ENCODE results near the gene UBE2D4.
"Not testable (repeated sequence)": the region's sequence is repeated elsewhere in the genome, so short reads cannot be mapped to it uniquely, and the experiment has no call there.

UBE2D4 gene

DNA sequence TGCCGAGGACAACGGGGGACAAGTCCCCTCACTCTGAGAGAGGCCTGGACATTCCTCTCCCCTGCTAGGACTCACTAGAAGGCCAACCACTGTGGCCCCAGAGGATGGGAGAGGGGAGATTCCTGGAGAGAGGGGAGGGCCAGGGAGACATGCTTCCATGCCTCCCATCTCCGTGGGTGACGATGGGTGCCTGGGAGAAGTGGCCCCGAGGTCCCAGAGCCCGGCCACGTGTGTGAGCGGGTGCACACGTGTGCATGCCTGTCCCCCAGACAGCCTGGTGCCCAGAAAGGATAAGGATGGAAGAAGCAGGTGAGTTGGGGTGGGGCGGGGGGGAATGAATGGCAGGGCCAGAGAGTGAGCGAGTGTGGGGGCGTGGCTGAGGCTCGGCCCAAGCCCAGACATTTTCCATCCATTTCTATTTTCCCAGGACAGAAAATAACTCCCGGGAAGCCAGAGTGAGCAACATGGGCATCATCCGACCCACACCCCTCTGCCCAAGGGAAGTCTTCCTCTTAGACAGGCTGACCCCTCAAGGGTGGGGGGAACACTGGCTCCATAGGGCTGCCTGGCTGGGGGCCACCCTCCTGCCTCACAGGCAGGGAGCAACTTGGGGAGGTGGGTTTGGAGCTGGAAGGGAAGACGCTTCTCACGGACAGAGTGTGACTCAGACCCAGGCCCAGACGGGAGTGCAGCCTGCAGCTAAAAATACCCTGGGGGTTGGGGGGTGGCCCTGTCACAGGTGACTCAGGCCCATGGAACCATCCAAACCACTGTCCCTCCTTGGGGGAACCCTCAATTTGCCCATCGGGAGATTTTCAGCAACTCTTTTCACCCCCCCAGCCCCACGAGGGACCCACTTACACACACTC, 42.2 kb downstream of the UBE2D4 start:
- not testable (repeated sequence) for H3K27ac ChIP-seq (ENCODE audit: low read depth, low read length, severe bottlenecking); H3K4me1 ChIP-seq (ENCODE audit: control insufficient read depth, insufficient read depth, low read length, poor library complexity, severe bottlenecking); H3K36me3 ChIP-seq (ENCODE audit: control insufficient read depth, insufficient read depth, low read length); H3K4me3 ChIP-seq (ENCODE audit: extremely low read depth, insufficient read depth, low read length, poor library complexity, severe bottlenecking); H3K9me3 ChIP-seq (ENCODE audit: control insufficient read depth, low read length)
- no CpG with 5 or more reads among the region's 20 CpGs for WGBS, 2 experiments (ENCODE audit: insufficient coverage in 2 of 2)

DNA sequence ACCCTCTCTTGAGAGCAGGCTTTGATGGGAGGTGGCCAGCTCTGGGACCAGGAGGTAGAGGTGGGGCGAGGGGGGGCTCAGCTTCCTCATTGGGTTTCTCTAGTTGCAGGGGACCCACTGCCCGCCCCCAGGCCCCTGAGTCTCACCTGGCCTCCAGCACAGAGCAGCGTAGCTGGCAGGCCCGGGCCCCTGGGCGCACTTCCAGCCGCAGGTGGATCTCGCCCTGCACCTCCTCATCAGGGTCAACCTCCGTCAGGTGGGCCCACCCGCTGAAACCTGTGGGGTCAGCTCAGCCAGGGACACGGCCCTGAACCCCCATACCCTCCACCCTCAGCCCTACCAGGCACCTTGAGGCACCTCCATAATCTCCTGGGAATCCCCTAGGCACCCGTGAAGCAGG, 43.4 kb downstream of the UBE2D4 start:
- H3K27ac ChIP-seq (ENCODE audit: low read depth, low read length, severe bottlenecking); H3K4me3 ChIP-seq (ENCODE audit: extremely low read depth, insufficient read depth, low read length, poor library complexity, severe bottlenecking); H3K9me3 ChIP-seq (ENCODE audit: control insufficient read depth, low read length); H3K4me1 ChIP-seq (ENCODE audit: control insufficient read depth, insufficient read depth, low read length, poor library complexity, severe bottlenecking); H3K36me3 ChIP-seq (ENCODE audit: control insufficient read depth, insufficient read depth, low read length): not testable (repeated sequence)
- WGBS, 2 experiments (ENCODE audit: insufficient coverage in 2 of 2), result 100% methylated on average over 3 of the region's 11 CpGs; no CpG with 5 or more reads in 1 of the 2 experiments

DNA sequence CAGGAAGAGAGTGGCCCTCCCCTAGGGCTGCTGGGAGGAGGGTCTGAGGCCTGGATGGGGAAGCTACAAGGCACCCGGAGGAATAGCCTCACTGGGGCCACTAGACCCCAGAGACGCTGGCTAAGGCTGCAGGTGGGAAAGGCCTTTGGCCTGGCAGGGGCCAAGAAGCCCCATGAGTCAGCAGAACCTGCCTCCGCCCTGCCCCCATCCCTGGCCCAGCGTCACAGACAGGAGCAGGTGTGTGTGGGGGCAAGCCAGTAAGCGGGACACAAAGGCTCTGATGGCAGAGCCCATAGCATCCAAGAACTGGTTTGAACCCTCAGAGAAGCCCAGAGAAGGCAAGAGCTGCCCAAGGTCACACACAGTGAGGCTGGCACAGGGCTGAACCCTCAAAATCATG, 44.5 kb downstream of the UBE2D4 start:
- not testable (repeated sequence) for H3K4me3 ChIP-seq (ENCODE audit: extremely low read depth, insufficient read depth, low read length, poor library complexity, severe bottlenecking); H3K27ac ChIP-seq (ENCODE audit: low read depth, low read length, severe bottlenecking); H3K36me3 ChIP-seq (ENCODE audit: control insufficient read depth, insufficient read depth, low read length); H3K9me3 ChIP-seq (ENCODE audit: control insufficient read depth, low read length); H3K4me1 ChIP-seq (ENCODE audit: control insufficient read depth, insufficient read depth, low read length, poor library complexity, severe bottlenecking)
- WGBS, 2 experiments (ENCODE audit: insufficient coverage in 2 of 2), result 86% methylated on average over 2 of the region's 5 CpGs; no CpG with 5 or more reads in 1 of the 2 experiments

- H3K36me3 ChIP-seq (ENCODE audit: control insufficient read depth, insufficient read depth, low read length); H3K4me3 ChIP-seq (ENCODE audit: extremely low read depth, insufficient read depth, low read length, poor library complexity, severe bottlenecking); H3K27ac ChIP-seq (ENCODE audit: low read depth, low read length, severe bottlenecking); H3K9me3 ChIP-seq (ENCODE audit: control insufficient read depth, low read length); H3K4me1 ChIP-seq (ENCODE audit: control insufficient read depth, insufficient read depth, low read length, poor library complexity, severe bottlenecking): not testable (repeated sequence)
- no CpG with 5 or more reads among the region's 8 CpGs for WGBS, 2 experiments (ENCODE audit: insufficient coverage in 2 of 2)
Observed at GRCh38 chr7:43974033-43974573, 47.9 kb downstream of the UBE2D4 start.

GRCh38 chr7:43974725-43975482, 48.7 kb downstream of the UBE2D4 start:
- H3K36me3 ChIP-seq (ENCODE audit: control insufficient read depth, insufficient read depth, low read length); H3K27ac ChIP-seq (ENCODE audit: low read depth, low read length, severe bottlenecking); H3K4me1 ChIP-seq (ENCODE audit: control insufficient read depth, insufficient read depth, low read length, poor library complexity, severe bottlenecking); H3K9me3 ChIP-seq (ENCODE audit: control insufficient read depth, low read length); H3K4me3 ChIP-seq (ENCODE audit: extremely low read depth, insufficient read depth, low read length, poor library complexity, severe bottlenecking): not testable (repeated sequence)
- WGBS, 2 experiments (ENCODE audit: insufficient coverage in 2 of 2), result 95% methylated on average over 9 of the region's 10 CpGs; no CpG with 5 or more reads in 1 of the 2 experiments

GRCh38 chr7:43977525-43977924, 51.3 kb downstream of the UBE2D4 start:
- Histone ChIP-seq H3K4me3 (ENCODE audit: extremely low read depth, insufficient read depth, low read length, poor library complexity, severe bottlenecking) (no peak overlapping the region), H3K36me3 (ENCODE audit: control insufficient read depth, insufficient read depth, low read length) (no peaks in the 10 kb centered on the region), H3K4me1 (ENCODE audit: control insufficient read depth, insufficient read depth, low read length, poor library complexity, severe bottlenecking) (no peaks in the 10 kb centered on the region), H3K27ac (ENCODE audit: low read depth, low read length, severe bottlenecking) (no peak overlapping the region), H3K9me3 (ENCODE audit: control insufficient read depth, low read length) (no peaks in the 10 kb centered on the region)
- 80 to 88% methylated on average over 1 of the region's 1 CpG for WGBS, 2 experiments (ENCODE audit: insufficient coverage in 2 of 2)

- not testable (repeated sequence) for H3K4me3 ChIP-seq (ENCODE audit: extremely low read depth, insufficient read depth, low read length, poor library complexity, severe bottlenecking); H3K9me3 ChIP-seq (ENCODE audit: control insufficient read depth, low read length); H3K27ac ChIP-seq (ENCODE audit: low read depth, low read length, severe bottlenecking); H3K4me1 ChIP-seq (ENCODE audit: control insufficient read depth, insufficient read depth, low read length, poor library complexity, severe bottlenecking); H3K36me3 ChIP-seq (ENCODE audit: control insufficient read depth, insufficient read depth, low read length)
- WGBS, 2 experiments (ENCODE audit: insufficient coverage in 2 of 2), result 96 to 99% methylated on average over 8 of the region's 11 CpGs
Observed at GRCh38 chr7:43978102-43978501, 51.9 kb downstream of the UBE2D4 start.

DNA sequence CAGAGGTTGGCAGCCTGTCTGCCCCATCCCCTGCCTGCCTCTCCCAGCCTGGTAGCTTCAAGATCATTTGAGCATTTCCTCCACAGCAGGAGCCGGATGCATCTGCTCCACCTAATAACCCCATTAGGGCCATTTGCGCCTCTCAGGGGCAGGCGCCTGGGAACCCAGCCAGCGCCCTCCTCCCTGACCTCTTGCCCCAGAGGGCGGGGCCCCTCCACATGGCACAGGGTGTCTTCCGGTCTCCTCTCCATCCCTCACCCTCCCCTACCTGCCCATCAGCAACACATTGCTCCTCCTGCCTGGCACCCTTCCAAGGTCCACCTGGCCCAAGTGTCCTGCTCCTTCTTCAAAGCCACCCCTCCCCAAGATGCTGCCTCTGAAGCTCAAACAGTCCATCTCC, 56.6 kb downstream of the UBE2D4 start:
- H3K36me3 ChIP-seq (ENCODE audit: control insufficient read depth, insufficient read depth, low read length); H3K4me1 ChIP-seq (ENCODE audit: control insufficient read depth, insufficient read depth, low read length, poor library complexity, severe bottlenecking); H3K27ac ChIP-seq (ENCODE audit: low read depth, low read length, severe bottlenecking); H3K4me3 ChIP-seq (ENCODE audit: extremely low read depth, insufficient read depth, low read length, poor library complexity, severe bottlenecking); H3K9me3 ChIP-seq (ENCODE audit: control insufficient read depth, low read length): not testable (repeated sequence)
- WGBS, 2 experiments (ENCODE audit: insufficient coverage in 2 of 2), result no CpG with 5 or more reads among the region's 6 CpGs

DNA sequence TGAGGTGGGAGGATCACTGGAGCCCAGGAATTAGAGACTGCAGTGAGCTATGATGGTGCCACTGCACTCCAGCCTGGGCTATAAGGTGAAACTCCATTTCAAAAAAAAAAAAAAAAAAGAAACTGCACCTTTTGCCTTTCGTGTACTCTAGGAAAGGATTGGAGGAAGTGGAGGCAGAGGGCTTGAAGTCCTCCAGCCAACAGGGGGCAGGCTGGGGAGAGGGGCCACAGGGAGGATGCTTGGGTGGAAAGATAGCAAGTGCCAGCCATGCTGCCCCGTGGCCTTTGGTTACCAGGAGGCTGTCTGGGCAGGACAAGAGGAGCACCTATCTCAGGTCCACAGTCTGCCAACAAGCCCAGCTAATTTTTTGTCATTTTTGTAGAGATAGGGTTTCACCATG, 57.5 kb downstream of the UBE2D4 start:
- not testable (repeated sequence) for H3K4me3 ChIP-seq (ENCODE audit: extremely low read depth, insufficient read depth, low read length, poor library complexity, severe bottlenecking); H3K27ac ChIP-seq (ENCODE audit: low read depth, low read length, severe bottlenecking); H3K36me3 ChIP-seq (ENCODE audit: control insufficient read depth, insufficient read depth, low read length); H3K9me3 ChIP-seq (ENCODE audit: control insufficient read depth, low read length); H3K4me1 ChIP-seq (ENCODE audit: control insufficient read depth, insufficient read depth, low read length, poor library complexity, severe bottlenecking)
- no CpG with 5 or more reads among the region's 2 CpGs for WGBS, 2 experiments (ENCODE audit: insufficient coverage in 2 of 2)

GRCh38 chr7:43985904-43986864, 59.9 kb downstream of the UBE2D4 start:
- 12 to 13% methylated on average over 9 to 10 of the region's 33 CpGs for WGBS, 2 experiments (ENCODE audit: insufficient coverage in 2 of 2)
- H3K4me3 ChIP-seq (ENCODE audit: extremely low read depth, insufficient read depth, low read length, poor library complexity, severe bottlenecking), result peak overlapping the region; percentile 21
- H3K4me1 ChIP-seq (ENCODE audit: control insufficient read depth, insufficient read depth, low read length, poor library complexity, severe bottlenecking); H3K9me3 ChIP-seq (ENCODE audit: control insufficient read depth, low read length); H3K27ac ChIP-seq (ENCODE audit: low read depth, low read length, severe bottlenecking); H3K36me3 ChIP-seq (ENCODE audit: control insufficient read depth, insufficient read depth, low read length): not testable (repeated sequence)
